ENCODE data around the gene SNIP1.
"Not testable (repeated sequence)": the region's sequence is repeated elsewhere in the genome, so short reads cannot be mapped to it uniquely, and the experiment has no call there.

SNIP1 gene

DNA sequence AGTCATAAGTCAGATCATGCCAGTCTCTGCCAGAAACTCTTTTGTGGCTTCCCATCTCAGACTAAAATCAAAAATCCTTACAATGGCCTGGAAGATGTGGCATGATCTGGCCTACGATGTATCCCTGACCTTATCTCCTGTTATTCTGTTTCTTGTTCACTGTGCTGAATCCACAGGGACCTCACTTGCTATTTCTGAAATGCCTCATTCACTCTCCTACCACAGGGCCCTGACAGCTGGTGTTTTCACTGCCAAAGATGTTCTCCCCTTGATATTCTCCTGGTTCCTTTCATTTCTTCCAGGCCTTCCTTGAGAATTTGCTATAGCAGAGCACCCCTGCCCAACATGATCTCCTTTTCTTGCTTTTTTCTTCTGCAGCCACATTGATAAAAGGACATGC is 4.3 kb upstream of the SNIP1 start:
- DNase-seq, result no peak

GRCh38 chr1:37557402-37557801 is 3.3 kb upstream of the SNIP1 start:
- DNase-seq, result no peak

- DNase-seq, result peak; percentile 48
Observed at GRCh38 chr1:37556712-37557196, 2.7 kb upstream of the SNIP1 start, which contains the start of gene DNALI1. Gene DNALI1, plus strand, starts transcription at chr1:37556940. Its CDS starts 55 bp downstream, at chr1:37556995.

- no peak for DNase-seq
Observed at GRCh38 chr1:37553598-37553926, 531 bp downstream of the SNIP1 start.

DNA sequence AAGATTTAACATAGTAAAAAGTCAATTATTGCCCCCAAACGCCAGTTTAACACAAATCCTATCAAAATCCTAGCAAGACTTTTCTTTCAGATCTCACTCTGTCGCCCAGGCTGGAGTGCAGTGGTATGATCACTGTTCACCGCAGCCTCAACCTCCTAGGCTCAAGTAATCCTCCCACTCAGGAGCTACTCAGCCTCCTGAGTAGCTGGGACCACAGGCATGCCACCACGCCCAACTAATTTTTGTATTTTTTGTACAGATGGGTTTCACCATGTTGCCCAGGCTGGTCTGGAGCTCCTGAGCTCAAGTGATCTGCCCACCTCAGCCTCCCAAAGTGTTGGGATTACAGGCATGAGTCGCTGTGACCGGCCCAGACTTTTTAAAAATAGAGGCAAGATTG is 4.8 kb downstream of the SNIP1 start:
- DNase-seq, result no peak

DNA sequence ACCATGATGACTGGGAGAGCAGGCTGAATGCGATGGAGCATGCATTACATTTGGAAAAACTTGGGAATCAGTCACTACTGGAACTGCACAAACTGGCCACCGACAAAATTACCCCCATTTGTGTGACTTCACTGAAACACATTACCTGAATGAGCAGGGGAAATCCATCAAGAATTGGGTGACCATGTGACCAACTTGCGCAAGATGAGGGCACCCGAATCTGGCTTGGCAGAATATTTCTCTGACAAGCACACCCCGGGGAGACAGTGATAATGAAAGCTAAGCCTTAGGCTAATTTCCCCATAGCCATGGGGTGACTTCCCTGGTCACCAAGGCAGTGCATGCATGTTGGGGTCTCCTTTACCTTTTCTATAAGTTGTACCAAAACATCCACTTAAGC is 9.1 kb downstream of the SNIP1 start:
- DNase-seq, result no peak

DNA sequence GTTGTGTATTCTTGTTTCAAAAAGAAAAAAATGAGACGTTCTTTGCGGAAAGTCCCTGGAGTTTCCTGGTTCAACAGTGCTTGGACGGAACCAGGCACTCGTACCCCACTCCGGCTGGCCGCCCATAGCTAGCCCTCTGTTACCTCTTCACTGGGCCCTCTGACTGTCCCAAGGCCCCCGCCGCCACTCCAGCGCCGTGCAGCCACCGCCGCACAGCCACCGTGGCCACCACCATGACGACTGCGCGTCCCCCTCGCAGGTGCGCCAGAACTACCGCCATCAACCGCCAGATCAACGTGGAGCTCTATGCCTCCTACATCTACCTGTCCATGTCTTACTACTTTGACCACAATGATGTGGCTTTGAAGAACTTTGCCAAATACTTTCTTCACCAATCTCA is 9.6 kb downstream of the SNIP1 start:
- DNase-seq, result no peak

- DNase-seq, result no peak
Observed at GRCh38 chr1:37540036-37540785, 13.9 kb downstream of the SNIP1 start.

DNA sequence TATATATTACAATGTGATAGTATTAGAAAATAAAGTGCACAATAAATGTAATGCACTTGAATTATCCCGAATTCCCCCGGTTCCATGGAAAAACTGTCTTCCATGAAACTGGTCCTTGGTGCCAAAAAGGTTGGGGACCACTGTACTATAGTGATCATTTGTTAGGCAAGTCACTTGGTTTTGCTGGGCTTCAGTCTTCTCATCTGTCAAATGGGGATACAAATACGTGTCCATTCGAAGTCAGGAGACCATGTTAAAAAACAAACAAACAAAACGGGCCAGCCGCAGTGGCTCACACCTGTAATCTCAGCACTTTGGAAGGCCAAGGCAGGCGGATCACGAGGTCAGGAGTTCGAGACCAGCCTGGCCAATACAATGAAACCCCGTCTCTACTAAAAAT is 14.9 kb downstream of the SNIP1 start:
- not testable (repeated sequence) for DNase-seq

DNA sequence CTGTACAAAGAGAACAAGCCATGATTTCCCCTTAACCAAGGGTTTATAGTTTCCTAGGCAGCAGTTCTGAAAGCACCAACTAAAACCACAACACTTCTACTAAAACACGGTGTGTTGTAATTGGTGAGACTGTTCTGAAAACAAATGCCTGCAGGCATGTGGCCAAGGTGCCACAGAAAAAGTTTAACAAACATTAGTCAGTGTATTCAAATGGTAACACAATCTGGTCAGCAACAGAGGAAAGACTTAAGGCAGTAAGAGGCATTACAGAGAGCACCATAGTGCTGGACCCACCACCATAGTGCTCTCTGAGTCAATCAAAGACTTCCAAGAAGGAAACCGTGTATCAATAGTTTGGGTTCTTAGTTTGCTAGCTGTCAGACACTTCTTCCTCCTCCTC is 16.7 kb downstream of the SNIP1 start:
- DNase-seq, result peak; percentile 24

- DNase-seq, result no peak
Observed at GRCh38 chr1:37533317-37534093, 20.6 kb downstream of the SNIP1 start.

- not testable (repeated sequence) for DNase-seq
Observed at GRCh38 chr1:37532418-37533156, 21.5 kb downstream of the SNIP1 start.

- DNase-seq, result not testable (repeated sequence)
Observed at GRCh38 chr1:37529888-37530287, 24.2 kb downstream of the SNIP1 start.

DNA sequence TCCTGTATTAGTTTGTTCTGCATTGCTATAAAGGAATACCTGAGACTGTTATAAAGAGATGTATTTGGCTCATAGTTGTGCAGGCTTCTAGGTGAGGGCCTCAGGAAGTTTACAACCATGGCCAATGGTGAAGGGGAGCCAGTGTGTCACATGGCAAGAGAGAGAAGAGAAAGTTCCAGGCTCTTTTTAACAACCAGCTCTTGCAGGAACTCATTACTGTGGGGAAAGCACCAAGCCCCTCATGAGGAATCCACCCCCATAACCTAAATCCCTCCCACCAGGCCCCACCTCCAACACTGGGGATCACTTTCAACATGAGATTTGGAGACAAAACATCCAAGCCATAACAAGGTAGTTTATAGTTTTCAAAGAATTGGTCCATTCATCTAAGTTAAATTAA is 34.5 kb downstream of the SNIP1 start:
- DNase-seq, result no peak

DNA sequence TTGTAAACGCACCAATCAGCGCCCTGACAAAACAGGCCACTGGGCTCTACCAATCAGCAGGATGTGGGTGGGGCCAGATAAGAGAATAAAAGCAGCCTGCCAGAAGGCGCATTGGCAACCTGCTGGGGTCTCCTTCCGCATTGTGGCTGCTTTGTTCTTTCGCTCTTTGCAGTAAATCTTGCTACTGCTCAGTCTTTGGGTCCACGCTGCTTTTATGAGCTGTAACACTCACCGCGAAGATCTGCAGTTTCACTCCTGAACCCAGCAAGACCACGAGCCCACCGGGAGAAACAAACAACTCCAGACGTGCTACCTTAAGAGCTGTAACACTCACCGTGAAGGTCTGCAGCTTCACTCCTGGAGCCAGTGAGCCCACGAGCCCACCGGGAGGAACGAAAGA is 35.2 kb downstream of the SNIP1 start:
- DNase-seq, result peak; percentile 54

GRCh38 chr1:37518241-37518640 is 35.9 kb downstream of the SNIP1 start:
- DNase-seq, result not testable (repeated sequence)

- DNase-seq, result no peak
Observed at GRCh38 chr1:37517569-37517968, 36.5 kb downstream of the SNIP1 start.

DNA sequence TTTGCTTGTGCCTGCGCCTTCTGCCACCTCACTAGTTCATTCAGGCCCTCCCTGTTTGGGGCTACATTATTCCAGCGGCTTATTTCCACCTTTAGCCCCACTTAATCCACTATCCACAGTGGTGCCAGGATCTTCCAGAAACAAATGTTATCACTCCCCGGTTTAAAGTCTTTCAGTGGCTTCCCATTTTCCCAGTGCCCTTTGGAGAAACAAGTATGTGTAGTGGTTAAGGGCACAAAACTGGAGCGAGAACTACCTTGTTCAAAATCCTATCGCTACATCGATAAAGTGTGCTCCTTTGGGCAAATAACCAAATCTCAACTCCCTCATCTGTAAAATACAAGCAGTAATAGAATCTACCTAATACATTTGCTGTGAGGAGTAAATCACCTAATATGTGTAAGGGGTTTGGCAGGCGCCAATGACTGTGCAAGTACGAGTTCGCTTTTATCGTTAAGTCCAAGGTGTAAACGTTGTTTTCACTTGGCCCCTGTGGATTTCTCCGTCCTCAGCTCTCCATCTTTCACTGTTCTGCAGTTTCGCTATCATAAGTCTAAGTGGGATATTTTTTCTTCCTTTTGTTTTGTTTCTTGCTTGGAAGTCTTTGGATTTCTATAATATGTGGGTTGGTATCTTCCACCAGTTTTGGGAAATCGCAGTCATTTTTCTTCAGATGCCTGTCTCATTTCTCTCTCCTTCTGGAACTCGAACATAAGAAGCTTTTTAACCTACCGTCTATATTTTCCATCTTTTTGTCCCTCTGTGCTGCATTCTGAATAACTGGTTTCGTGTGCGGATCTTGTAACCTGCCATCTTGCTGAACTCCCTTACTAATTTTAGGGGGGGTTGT is 38.7 kb downstream of the SNIP1 start:
- no peak for DNase-seq

DNA sequence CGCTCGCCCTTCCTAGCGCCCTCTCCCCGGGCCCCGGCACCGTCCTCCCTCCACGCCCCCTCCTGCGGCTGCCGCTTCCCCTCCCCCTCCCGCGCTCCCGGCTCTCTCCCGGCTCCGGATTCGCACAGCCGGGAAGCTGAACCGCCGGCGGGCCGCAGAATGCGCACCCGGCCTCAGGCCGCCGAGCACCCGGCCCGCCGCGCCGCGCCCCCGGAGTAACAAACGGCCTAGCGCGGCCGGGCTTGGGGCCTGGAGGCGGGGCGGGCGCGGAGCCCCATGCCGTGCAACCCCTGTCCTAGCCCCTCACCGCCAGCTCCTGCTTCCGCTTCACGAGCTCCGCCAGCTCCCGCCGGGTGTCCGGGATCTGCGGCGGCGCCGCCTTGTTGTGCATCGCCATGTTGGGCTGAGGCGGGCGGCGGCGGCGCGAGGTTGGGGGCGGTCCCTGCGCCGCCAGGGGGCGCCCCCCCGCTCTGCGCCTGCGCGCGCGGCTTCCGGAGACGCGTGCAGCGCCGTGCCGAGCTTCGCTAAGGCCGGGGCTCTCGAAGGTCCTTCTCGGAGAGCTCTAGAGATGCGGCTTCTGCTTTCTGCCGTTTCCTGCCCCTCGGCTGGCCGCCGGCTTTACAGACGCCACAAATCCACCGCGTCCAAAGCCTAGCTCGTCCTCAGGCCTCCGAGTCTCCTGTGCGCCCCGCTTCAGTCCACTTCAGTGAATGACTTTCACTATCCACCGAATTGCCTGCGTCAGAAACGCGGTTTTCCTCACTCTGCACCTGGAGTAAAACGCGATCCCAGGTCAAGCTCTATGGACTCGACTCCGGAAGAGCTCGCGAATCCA is 39.5 kb downstream of the SNIP1 start, which contains the start of gene MEAF6:
TSS of gene MEAF6 (minus strand) at position 417 of the 835 bp plus-strand sequence. CDS start at position 397, 20 bp downstream.
- peak; percentile 76 for DNase-seq

GRCh38 chr1:37513795-37514349 is 40.2 kb downstream of the SNIP1 start:
- peak; percentile 75 for DNase-seq

GRCh38 chr1:37509181-37509580 is 44.9 kb downstream of the SNIP1 start:
- no peak for DNase-seq

Data from stimulated activated CD4-positive, alpha-beta T cell treated with anti-CD3 and anti-CD28 coated beads, Interleukin-1b, Interleukin-23, amount 100 ng/mL, for 48 hours (primary cell).